Progenitor cell of endocrine pancreas (in vitro differentiated cells): ENCODE measurements around the gene CAMK1D. TPM values are rescaled to one million over a fixed set of nuclear protein-coding genes. Genes with fewer than 3 reads are reported as not detected.
A peak's percentile ranks its signal among the peaks of the same experiment; 100 is the strongest.

Experiments used
- DNase-seq: peaks from one replicate; pipeline ENCODE4 v3.0.0; 2021; ENCODE audit warnings: low spot score; ENCODE audit not compliant: unreplicated experiment
- H3K27ac Mint-ChIP-seq: 2 replicates; pipeline ENCODE4 v1.8.0; 2021; ENCODE audit warnings: mild to moderate bottlenecking, moderate library complexity, mixed read lengths
- H3K27me3 Mint-ChIP-seq: 2 replicates; pipeline ENCODE4 v1.8.0; 2021; ENCODE audit warnings: mixed read lengths
- H3K36me3 Mint-ChIP-seq: 2 replicates; pipeline ENCODE4 v1.8.0; 2022; ENCODE audit warnings: mixed read lengths; ENCODE audit not compliant: insufficient read depth
- H3K4me1 Mint-ChIP-seq: 2 replicates; pipeline ENCODE4 v1.8.0; 2021; ENCODE audit warnings: low read depth, mixed read lengths
- H3K4me3 Mint-ChIP-seq: 2 replicates; pipeline ENCODE4 v1.8.0; 2021; ENCODE audit warnings: low read depth, mild to moderate bottlenecking, moderate library complexity, mixed read lengths
- H3K9me3 Mint-ChIP-seq: 2 replicates; pipeline ENCODE4 v1.8.0; 2021; ENCODE audit warnings: low read depth, mixed read lengths
- CTCF ChIP-seq: fragments of 200-600 bp; sonication (generic); IDR thresholded peaks from one replicate; pipeline ENCODE4 v1.5.0; 2021; ENCODE audit warnings: antibody characterized with exemption, mild to moderate bottlenecking; ENCODE audit not compliant: unreplicated experiment
- total RNA-seq: library from RNA; stranded (reverse); gene quantifications from 2 replicates; pipeline ENCODE4 v1.2.1, GENCODE V29; 2021

Gene CAMK1D
- total RNA-seq, 1 donor from 2014 or later = 10.8 TPM

- H3K27me3 Mint-ChIP-seq = peaks cover 6% of the 10 kb centered on the region
- H3K9me3 Mint-ChIP-seq = peaks cover 4% of the 10 kb centered on the region
- no peaks in the 10 kb centered on the region for H3K36me3 Mint-ChIP-seq
- H3K4me1 Mint-ChIP-seq = peaks cover 25% of the 10 kb centered on the region
- DNase-seq = no peak
- H3K27ac Mint-ChIP-seq = peak overlapping the region; percentile 93
- no peak for TF ChIP-seq CTCF
- peak overlapping the region; percentile 27 for H3K4me3 Mint-ChIP-seq
These were observed 163.6 kb downstream of the CAMK1D start for GRCh38 chr10:12513003-12513365.

- Mint-ChIP-seq H3K4me3 (no peak overlapping the region), H3K9me3 (no peaks in the 10 kb centered on the region), H3K27me3 (peaks cover 3% of the 10 kb centered on the region), H3K4me1 (peaks cover 25% of the 10 kb centered on the region), H3K36me3 (no peaks in the 10 kb centered on the region), H3K27ac (no peak overlapping the region)
- DNase-seq = no peak
- no peak for TF ChIP-seq CTCF
These were observed 164.7 kb downstream of the CAMK1D start for GRCh38 chr10:12513775-12514673.

- Mint-ChIP-seq H3K9me3 (peaks cover 8% of the 10 kb centered on the region), H3K4me3 (no peak overlapping the region), H3K4me1 (peaks cover 12% of the 10 kb centered on the region), H3K27me3 (no peaks in the 10 kb centered on the region), H3K36me3 (peaks cover 4% of the 10 kb centered on the region), H3K27ac (no peak overlapping the region)
- DNase-seq = no peak
- no peak for TF ChIP-seq CTCF
These were observed 168.7 kb downstream of the CAMK1D start for GRCh38 chr10:12518024-12518423.

GRCh38 chr10:12521423-12521822 lies 172.1 kb downstream of the CAMK1D start:
- Mint-ChIP-seq H3K27me3 (no peaks in the 10 kb centered on the region), H3K36me3 (peaks cover 9% of the 10 kb centered on the region), H3K4me1 (peaks cover 3% of the 10 kb centered on the region), H3K9me3 (peaks cover 16% of the 10 kb centered on the region), H3K27ac (peak overlapping the region; percentile 21), H3K4me3 (no peak overlapping the region)
- DNase-seq = no peak
- no peak for TF ChIP-seq CTCF

- H3K9me3 Mint-ChIP-seq = peaks cover 12% of the 10 kb centered on the region
- TF ChIP-seq CTCF = no peak
- peaks cover 1% of the 10 kb centered on the region for H3K4me1 Mint-ChIP-seq
- H3K27ac Mint-ChIP-seq = no peak overlapping the region
- no peak overlapping the region for H3K4me3 Mint-ChIP-seq
- H3K27me3 Mint-ChIP-seq = no peaks in the 10 kb centered on the region
- peaks cover 6% of the 10 kb centered on the region for H3K36me3 Mint-ChIP-seq
- no peak for DNase-seq
These were observed 177.0 kb downstream of the CAMK1D start for GRCh38 chr10:12526311-12526710.
